ENCODE results near the gene AAK1. TPM values are rescaled to one million over a fixed set of nuclear protein-coding genes. Genes with fewer than 3 reads are reported as not detected.

The AAK1 gene
- total RNA-seq, 4 donors from 2014 or later: 28.0 to 35.5 (median 32.8) TPM

DNA sequence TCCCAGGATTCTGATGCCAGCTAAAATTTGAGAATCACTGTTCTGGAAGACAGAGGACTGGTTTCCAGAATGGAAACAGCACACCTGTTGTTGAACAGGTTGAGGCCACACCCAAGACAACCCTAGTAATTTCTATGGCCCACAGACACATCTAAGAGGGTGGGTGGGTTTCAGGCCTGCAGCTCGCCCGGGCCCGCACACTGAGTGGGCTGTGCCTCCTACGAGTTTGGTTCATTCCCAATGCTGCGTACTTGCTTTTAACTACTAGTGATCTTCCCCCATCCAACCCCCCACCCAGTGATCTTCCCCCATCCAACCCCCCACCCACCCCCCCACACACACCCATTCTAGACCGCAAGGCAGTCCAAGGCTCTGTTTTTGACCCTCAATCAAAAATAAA lies 205.0 kb downstream of the AAK1 start:
- WGBS, 2 donors: 95 to 97% methylated on average over 6 of the region's 6 CpGs
- Histone ChIP-seq H3K4me3 (no peak overlapping the region), H3K4me1 (peaks cover 13 to 38% (median 16%) of the 10 kb centered on the region in 3 donors), H3K27ac (peak overlapping the region; percentile 98 to 99 (median 98)), H3K36me3 (no peaks in the 10 kb centered on the region), H3K9me3 (no peaks in the 10 kb centered on the region), H3K27me3 (no peaks in the 10 kb centered on the region)
- TF ChIP-seq, protein P1, sequence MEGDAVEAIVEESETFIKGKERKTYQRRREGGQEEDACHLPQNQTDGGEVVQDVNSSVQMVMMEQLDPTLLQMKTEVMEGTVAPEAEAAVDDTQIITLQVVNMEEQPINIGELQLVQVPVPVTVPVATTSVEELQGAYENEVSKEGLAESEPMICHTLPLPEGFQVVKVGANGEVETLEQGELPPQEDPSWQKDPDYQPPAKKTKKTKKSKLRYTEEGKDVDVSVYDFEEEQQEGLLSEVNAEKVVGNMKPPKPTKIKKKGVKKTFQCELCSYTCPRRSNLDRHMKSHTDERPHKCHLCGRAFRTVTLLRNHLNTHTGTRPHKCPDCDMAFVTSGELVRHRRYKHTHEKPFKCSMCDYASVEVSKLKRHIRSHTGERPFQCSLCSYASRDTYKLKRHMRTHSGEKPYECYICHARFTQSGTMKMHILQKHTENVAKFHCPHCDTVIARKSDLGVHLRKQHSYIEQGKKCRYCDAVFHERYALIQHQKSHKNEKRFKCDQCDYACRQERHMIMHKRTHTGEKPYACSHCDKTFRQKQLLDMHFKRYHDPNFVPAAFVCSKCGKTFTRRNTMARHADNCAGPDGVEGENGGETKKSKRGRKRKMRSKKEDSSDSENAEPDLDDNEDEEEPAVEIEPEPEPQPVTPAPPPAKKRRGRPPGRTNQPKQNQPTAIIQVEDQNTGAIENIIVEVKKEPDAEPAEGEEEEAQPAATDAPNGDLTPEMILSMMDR (IDR thresholded peaks at IDR 0.05): no peak
- no peak for TF ChIP-seq POLR2A (IDR thresholded peaks at IDR 0.05)
- DNase-seq: no peak
- intact Hi-C loops (cut with DNase I): no loop called here

- no peak for DNase-seq
- intact Hi-C loops (cut with DNase I): no loop called here
- Histone ChIP-seq H3K27me3 (no peaks in the 10 kb centered on the region), H3K36me3 (no peaks in the 10 kb centered on the region), H3K27ac (peak overlapping the region; percentile 98 to 99 (median 98)), H3K4me1 (peaks cover 13 to 41% (median 16%) of the 10 kb centered on the region in 3 donors), H3K4me3 (peak overlapping the region; percentile 80 to 94 (median 92)), H3K9me3 (no peaks in the 10 kb centered on the region)
- TF ChIP-seq, protein P1 (IDR thresholded peaks at IDR 0.05): no peak
- 37 to 38% methylated on average over 6 to 7 of the region's 7 CpGs for WGBS, 2 donors
These were observed 205.8 kb downstream of the AAK1 start for GRCh38 chr2:69437751-69438154.

DNA sequence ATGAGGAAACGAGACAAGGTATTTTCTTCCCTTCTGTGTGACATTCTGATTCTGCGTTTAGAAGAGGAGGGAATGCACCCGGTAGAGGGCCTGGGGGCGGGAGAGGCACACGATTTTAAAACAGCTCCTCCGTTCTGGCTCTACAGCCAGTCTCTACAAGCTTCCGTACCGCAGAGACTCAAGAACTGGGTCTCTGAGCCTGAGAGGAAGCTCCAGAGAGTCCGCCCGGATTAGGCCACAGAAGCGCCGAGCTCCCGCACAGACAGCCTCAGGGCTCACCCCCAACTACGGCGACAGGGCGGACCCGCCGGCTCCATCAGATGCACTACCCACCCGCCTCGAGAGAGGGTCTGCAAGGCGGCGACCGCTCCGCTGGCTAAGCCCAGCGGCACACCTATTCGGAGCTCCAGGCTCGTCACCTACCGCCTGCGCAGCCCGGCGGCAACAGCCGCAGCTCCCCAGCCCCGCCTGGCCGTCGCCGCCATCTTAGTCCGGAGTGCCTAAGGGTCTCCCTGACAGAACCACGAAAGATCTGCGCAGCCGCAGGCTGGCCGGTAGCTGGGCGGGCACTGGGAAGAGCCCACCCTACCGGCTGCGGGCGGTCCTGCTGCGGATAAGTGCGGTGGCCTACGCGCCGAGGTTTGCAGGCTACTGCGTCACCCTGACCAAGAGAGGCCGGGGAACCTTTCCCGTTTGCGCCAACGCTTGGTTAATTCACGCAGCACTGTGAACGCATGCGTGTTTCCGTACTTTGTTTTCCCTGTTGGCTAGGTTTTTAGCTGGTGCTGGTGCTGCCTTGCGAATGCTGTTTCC lies 206.4 kb downstream of the AAK1 start, which contains the start of gene NFU1:
Gene NFU1, minus strand, starts transcription at position 498 of the 813 bp plus-strand sequence. Its CDS starts 13 bp downstream, at position 485.
- intact Hi-C loops (cut with DNase I): no loop called here
- peak; percentile 47 for DNase-seq
- WGBS, 2 donors: 0% methylated on average over 14 to 23 of the region's 60 CpGs
- H3K27ac ChIP-seq: peak within 1 kb of the TSS; percentile 98 to 99 (median 98)
- no peaks in the 10 kb centered on the region for H3K27me3 ChIP-seq
- H3K4me1 ChIP-seq: peaks cover 13 to 46% (median 16%) of the 10 kb centered on the region in 3 donors
- H3K4me3 ChIP-seq: peak within 1 kb of the TSS; percentile 80 to 94 (median 92)
- H3K9me3 ChIP-seq: no peaks in the 10 kb centered on the region
- no peaks in the 10 kb centered on the region for H3K36me3 ChIP-seq
- TF ChIP-seq, protein P1 (IDR thresholded peaks at IDR 0.05): peak; percentile 28 to 75 (median 67)
- TF ChIP-seq POLR2A (IDR thresholded peaks at IDR 0.05): peak in 3 of 4 donors; percentile 25 to 80 (median 72)

GRCh38 chr2:69436596-69436937 lies 207.0 kb downstream of the AAK1 start:
- TF ChIP-seq POLR2A (IDR thresholded peaks at IDR 0.05): no peak
- TF ChIP-seq, protein P1 (IDR thresholded peaks at IDR 0.05): peak in 1 of 6 experiments; percentile 23
- no peak for DNase-seq
- intact Hi-C loops (cut with DNase I): no loop called here
- H3K27me3 ChIP-seq: no peaks in the 10 kb centered on the region
- peak overlapping the region; percentile 98 to 99 (median 98) for H3K27ac ChIP-seq
- H3K4me1 ChIP-seq: peaks cover 13 to 49% (median 16%) of the 10 kb centered on the region in 3 donors
- peak overlapping the region; percentile 80 to 94 (median 92) for H3K4me3 ChIP-seq
- no peaks in the 10 kb centered on the region for H3K9me3 ChIP-seq
- WGBS, 2 donors: 6% methylated on average over 5 of the region's 5 CpGs
- H3K36me3 ChIP-seq: peaks cover 0 to 5% (median 0%) of the 10 kb centered on the region in 3 donors

- H3K36me3 ChIP-seq: peaks cover 0 to 23% (median 1%) of the 10 kb centered on the region in 3 donors
- H3K9me3 ChIP-seq: no peaks in the 10 kb centered on the region
- no peaks in the 10 kb centered on the region for H3K27me3 ChIP-seq
- no peak overlapping the region for H3K27ac ChIP-seq
- H3K4me3 ChIP-seq: no peak overlapping the region
- H3K4me1 ChIP-seq: peaks cover 13 to 49% (median 16%) of the 10 kb centered on the region in 3 donors
- no peak for DNase-seq
- 77 to 85% methylated on average over 5 of the region's 5 CpGs for WGBS, 2 donors
- intact Hi-C loops (cut with DNase I): no loop called here
- TF ChIP-seq, protein P1 (IDR thresholded peaks at IDR 0.05): no peak
- TF ChIP-seq POLR2A (IDR thresholded peaks at IDR 0.05): no peak
These were observed 208.8 kb downstream of the AAK1 start for GRCh38 chr2:69434753-69435152.

Measured in esophagus squamous epithelium (tissue), 5 donors.